Ramos (cell line): ENCODE results near the gene XXYLT1.

Experiments used
- in situ Hi-C: fragments of 300-500 bp; cut with MboI; formaldehyde crosslinking; loops from one replicate; pipeline ENCODE4 v1.14.3; 2022; ENCODE audit warnings: low sequenced_read_pairs; ENCODE audit not compliant: unreplicated experiment

XXYLT1 gene

DNA sequence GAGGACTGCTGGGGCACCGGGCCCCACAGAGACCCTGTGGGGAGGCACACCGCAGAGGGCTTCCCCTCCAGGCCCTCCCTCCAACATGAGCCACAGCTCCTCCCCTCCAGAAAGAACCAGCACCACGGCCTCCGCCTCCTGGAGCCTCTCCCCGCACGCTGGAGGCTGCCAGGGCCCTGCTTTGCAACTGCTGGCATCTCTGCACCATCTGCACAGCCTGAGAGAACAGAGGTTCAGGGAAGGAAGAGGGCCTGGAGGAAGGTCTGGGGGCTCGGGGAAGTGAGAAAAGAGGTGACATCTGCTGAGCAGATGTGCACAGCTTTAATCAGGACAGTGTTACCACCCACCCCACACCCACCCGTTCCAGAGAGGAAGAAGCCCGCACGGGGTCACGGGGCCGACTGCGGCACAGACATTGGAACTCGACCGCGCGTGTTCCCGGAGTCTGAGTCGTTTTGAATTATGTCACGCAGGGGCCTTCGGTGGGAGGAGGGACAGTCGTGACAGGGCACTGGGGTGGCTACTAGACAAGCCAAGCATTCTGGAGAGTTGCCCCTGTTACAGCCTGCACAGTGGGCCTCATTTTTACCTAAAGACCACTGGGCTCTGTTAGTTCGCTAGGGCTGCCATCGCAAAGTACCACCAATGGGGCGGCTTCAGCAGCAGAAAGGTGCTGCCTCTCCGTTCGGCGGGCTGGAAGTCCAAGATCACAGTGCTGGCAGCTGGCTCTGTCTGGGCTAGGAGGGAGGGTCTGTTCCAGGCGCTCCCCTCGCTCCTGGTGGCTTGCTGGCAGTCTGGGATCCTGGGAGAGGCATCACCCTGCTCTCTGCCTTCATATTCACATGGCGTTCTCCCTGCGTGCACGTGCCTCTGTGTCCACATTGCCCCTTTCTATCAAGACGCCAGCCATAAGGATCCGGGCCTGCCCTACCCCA is 194.8 kb downstream of the XXYLT1 start:
- in situ Hi-C loops = no loop called here

DNA sequence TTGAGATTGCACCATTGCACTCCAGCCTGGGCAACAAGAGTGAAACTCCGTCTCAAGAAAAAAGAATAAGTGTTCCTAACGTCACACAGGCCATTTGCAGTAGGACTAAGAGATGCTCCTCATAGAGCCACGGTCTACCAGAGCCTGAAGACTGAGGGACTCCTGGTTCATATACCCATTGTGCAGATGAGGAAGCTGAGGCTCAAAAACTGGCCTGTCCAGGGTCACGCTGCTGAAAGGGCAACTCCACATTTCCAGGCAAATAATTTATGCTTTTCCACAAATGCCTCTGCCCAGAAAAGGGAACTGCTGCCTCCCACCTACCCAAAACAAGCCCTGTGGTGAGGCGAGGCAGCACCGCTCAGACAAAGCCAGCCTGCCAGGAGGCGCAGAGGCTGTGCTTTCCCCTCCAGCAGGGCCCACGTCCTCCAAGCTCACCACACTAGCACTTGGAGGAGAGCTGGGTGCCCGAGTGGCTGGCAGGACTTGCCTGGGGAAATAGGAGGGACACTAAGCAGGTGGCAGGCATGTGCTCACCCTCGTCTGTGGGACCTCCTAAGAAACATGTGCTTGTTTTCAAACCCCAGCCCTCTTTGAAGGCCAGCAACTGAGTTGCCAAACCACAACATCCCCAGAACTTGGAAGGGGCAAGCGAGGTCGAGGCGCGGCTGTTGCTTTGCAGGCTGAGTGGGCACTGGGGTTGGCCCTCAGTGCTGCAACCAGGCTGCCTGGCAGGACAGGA is 195.6 kb downstream of the XXYLT1 start:
- in situ Hi-C loops = no loop called here

DNA sequence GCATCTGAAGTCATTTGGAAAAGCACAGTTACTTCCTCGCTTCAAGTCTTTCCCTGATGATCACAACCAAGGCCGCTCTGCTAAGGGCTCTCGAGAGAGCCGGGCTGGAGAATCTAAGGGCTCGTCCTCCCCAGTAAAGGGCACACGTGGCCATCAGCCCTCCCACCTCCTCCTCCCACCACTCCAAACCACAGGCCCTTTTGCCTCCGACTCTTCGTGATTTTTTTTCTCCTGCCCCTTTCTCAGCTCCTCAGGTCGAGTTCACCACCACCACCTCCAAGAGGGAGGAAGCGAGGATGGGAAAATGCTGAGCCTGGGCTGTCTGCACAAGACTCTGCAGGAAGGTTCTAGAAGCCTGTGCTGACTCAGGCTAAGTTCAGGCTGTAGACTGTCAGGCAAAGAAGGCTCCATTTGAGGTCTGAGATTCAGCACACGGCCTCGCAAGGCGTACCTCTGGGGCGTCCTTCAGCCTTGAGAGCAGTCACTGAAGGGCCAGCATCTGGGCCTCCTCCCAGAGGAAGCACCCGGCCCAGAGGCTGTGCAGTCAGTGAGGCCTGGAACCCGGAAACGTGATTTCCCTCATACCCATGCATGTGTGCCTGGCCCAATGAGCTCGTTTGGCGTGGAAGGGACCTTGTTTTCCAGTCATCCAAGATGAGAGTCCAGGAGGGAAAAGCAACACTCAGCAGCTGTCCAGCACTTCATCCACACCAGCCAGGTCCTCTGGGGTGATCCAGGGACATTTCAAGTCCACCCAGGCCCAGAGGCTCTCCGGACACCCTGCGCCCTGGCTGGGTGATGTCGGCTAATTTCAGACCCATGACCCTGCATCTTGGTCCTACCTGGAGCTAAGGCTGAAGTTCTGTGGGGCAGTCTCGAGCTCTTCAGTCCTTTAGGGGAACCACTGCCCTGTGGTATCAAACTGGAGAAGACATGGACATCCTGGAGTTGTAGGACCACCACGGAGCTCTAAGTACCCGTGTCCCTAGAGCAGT is 196.8 kb downstream of the XXYLT1 start:
- in situ Hi-C loops = no loop called here

DNA sequence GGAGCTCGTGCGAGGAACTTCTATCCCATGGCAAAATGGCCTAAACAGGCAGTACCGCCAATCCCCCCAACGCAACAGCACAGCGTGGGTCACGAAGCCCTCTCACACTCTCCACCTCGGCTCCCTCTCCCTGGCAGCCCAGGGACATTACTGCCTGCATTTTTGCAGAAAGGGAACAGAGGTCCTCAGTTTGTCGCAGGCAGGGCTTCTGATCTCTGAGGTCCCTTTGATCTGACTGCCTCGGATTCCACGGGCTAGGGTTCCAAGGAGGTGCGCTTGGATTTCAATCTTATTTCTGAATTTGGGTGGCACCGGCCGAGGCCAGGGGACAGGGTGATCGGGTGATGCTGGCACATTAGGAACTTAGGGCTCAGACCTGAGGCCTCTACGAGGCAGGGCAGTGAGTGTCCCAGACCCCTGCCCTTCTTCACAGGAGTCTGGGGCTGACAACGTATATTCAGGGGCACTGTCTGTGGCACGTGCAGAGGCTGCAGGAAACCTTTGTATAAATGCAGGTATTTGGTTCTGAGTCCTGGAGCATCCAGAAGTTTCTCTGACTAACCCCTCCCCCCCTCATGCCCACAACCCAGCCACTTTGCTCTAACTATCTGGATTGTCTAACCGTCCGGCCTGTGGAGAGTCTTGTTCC is 197.9 kb downstream of the XXYLT1 start:
- in situ Hi-C loops = no loop called here

DNA sequence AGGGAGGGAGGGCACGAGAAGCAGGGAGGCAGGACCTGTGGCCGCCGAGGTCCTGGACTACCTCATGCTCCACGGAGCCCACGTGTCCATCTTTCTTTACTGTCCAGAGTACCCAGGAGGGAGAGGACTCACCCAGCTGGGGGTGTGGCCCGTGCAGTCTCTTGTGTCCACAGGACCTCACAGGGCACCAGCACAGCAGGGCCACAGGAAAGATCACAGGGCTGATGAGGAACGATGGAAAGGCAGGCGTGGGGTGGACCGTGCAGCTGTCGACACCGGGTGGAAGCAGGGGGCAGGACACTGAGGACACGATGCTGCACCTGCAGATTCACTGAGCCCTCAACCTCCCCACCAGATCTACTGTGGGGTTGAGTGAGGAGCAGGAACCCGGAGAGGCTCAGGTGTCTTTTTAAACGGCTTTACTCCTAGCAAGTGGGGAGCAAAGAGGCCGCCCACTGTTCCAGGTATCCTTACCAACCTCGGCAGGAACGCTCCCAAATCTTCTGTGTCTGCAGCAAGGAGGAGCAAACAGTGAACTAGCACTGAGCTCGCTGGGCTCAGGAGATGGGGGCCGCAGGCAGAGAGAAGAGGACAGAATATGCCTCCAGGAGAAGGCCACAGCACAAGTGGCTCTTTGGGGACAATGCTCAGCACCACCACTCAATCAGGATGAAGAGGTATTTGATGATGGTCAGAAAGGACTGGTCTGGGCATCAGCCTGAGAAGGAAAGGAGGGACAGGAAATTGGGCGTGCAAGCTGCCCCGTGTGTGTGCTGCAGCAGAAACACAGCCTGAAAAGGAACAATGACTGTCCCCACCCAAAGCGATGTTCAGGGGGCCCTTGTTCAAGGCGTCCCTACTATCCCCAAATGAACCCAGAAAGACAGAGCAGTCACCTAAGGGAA is 198.8 kb downstream of the XXYLT1 start:
- in situ Hi-C loops = no loop called here

DNA sequence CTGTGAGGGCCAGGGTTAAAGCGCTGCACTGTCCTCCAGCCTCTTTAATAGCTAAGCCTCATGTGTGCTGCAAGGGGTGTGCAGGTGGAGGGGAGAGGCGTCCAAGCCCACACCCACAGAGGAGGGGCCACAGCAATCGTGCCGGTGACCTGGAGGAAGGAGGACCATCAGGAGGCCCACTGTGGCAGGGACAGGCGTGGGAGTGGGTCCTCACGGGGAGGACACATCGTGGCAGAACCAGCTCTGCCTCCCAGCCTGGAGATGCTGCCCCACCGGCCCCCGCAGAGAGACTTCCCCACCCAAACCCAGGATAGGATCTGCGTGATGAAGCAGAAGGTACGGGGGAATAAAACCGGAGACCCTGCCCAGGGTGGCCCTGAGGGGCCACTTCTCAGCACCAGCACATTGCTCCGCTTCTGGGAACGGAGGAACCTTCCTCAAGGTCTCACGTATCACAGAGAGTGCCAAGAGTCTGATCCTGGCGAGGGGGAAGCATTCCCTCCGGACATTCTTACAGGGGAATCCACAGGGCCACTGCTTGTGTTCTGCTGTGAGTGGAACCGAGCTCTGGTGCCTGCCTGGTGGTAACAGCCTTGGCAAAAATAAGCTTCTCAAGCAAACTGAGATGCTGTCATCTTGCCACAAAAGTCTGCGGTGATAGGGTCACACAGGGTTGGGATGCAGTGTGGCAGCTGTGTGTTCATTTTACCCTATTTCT is 199.8 kb downstream of the XXYLT1 start:
- in situ Hi-C loops = no loop called here

DNA sequence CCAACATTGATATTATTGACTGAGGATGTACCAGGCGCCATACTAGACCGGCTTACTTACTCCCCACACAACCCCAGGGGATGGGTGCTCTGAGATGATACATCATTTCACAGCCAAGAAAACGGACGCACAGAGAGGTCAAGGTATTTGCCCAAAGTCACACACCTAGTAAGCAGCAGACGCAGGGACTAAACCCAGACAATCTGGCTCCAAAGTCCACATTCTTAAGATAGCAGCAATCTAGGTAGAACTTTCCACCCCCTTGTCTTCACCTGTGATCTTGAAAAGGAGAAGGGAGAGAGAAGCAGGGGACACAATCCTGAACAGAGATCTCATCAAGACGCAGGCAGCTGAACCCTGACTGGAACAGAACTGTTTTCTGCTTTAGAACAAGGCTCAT is 200.6 kb downstream of the XXYLT1 start:
- in situ Hi-C loops = no loop called here

DNA sequence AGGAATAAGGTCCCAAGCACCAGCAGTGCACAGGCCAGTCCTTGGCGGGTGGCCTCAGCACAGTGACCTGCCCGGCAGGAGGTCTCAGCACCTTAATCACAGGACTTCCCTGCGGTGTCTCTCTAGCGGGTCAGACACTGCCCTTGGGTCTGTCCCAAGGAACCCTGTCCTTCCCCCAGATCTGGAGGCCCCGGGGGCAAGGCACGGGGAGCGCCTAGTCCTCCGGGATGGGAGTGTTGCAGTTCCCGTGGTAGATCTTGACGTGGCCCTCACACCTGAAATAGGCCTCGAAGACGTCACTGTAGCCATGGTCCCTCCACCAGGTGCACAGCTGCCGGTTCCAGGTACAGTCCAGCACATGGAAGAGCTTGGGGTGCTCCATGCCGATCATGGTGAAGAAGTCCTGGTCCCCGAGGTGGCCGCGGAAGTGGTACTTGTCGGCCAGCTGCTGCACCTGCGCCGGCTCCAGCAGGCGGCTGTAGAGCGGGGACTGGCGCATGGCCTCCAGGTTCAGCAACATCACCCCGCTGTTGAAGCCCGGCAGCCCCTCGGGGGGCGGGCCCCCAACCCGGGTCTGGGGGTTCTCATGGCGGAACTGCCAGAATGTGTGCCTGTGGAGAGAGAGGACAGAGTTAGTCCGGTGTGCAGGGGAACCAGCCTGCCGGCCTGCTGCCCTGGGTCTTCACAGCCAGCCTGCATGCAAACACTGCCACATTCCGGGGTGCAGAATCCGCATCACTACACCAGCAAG is 201.3 kb downstream of the XXYLT1 start:
- in situ Hi-C loops = no loop called here

DNA sequence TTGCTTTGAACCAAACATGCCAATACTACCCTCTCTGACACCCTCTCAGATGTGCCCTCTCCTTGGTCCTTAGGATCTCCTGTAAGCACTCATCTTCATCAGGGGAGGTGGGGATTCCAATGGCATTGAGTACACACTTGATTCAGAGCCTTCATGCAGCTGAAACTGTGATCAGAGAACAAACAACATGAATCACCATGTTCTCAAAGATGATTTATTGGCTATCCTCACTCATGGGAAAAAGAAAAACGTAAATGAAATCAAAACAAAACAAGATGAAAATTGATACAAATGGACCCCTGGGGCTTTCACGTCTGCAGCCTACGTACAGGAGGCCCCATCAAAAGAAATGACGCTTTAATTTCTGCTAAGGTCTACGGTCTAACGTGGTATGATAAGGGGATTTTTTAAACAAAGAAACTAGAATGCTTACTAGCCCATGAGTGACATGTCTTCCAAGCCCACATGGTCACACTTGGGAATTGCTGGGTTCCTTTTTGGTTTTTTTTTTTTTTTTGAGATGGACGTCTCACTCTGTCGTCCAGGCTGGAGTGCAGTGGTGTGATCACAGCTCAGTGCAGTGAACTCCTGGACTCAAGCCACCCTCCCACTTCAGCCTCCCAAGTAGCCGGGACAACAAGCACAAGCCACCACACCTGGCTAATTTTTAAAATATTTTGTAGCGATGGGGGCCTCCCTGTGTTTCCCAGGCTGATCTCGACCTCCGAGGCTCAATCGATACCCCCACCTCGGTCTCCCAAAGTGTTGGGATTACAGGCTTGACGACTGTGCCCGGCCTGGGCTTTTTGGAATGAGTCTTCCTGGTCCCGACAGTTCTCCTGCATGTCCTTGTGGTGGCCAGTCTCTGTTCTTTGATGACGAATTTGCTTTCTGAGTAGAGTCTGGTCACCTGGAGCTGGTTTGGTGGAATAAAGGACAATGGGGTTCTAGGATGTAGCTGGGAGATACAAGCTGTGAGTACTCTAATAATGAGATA is 202.6 kb downstream of the XXYLT1 start:
- in situ Hi-C loops = no loop called here

DNA sequence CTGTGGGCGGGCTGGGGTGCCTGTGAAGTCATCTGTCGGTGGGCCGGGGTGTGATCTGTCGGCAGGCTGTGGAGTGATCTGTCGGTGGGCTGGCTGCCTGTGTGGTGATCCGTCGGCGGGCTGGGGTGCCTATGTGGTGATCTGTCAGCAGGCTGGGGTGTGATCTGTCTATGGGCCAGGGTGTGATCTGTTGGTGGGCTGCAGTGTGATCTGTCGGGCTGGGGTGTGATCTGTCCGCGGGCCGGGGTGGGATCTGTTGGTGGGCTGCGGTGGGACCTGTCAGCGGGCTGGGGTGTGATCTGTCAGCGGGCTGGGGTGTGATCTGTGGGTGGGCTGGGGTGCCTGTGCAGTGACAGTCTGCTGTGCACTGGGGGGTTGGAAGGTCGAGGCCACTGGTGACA is 204.5 kb downstream of the XXYLT1 start:
- in situ Hi-C loops = no loop called here

DNA sequence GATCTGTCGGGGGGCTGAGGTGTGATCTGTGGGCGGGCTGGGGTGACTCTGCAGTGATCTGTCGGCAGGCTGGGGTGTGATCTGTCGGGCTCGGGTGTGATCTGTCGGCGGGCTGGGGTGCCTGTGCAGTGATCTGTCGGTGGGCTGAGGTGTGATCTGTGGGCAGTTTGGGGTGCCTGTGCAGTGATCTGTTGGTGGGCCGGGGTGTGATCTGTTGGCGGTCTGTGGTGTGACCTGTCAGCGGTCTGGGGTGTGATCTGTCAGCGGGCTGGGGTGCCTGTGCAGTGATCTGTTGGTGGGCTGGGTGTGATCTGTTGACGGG is 205.1 kb downstream of the XXYLT1 start:
- in situ Hi-C loops = no loop called here

DNA sequence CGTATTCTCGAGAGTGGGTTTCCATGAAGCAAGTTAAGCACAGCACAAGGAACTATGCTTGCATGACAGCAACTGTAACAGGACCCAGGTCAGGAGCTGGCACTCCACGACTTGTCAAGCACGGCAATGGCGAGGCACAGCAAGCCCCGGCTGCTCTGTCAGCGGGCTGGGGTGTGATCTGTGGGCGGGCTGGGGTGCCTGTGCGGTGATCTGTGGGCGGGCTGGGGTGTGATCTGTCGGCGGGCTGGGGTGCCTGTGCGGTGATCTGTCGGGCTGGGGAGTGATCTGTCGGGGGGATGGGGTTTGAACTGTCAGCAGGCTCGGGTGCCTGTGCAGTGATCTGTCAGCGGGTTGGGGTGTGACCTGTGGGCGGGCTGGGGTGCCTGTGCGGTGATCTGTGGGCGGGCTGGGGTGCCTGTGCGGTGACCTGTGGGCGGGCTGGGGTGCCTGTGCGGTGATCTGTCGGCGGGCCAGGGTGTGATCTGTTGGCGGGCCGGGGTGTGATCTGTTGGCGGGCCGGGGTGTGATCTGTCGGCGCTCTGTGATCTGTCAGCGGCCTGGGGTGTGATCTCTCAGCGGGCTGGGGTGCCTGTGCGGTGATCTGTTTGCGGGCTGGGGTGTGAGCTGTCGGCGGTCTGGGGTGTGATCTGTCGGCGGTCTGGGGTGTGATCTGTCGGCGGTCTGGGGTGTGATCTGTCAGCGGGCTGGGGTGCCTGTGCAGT is 205.7 kb downstream of the XXYLT1 start:
- in situ Hi-C loops = no loop called here

DNA sequence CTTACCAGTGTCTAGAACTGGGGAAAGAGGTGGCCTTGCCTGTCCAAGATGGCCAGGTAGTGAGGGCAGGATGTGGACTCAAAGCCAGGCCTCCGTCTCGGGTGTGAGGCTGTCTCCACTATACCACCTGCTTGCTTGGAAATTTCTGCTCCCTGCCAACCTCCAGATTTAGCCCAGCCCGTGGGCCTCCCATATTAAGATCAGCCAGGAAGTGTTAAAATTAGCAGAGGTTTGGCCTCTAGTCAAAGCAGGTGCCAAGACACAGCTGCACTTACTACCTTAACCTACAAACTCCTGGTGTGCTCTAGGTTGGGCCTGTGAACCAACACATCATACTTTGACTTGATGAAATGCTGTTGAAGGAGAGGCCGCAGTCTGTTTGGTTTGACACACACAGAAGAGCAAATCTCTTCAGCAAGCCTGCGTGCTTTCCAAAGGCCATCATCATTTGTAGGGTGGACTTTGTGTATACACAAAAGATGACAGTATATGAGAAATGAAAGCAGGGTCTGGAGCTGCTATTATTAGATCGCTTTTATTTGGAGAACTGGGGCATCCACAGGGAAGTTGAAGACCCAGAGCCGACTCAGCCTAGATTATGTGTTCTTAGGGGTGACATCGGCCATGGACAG is 206.5 kb downstream of the XXYLT1 start:
- in situ Hi-C loops = no loop called here

DNA sequence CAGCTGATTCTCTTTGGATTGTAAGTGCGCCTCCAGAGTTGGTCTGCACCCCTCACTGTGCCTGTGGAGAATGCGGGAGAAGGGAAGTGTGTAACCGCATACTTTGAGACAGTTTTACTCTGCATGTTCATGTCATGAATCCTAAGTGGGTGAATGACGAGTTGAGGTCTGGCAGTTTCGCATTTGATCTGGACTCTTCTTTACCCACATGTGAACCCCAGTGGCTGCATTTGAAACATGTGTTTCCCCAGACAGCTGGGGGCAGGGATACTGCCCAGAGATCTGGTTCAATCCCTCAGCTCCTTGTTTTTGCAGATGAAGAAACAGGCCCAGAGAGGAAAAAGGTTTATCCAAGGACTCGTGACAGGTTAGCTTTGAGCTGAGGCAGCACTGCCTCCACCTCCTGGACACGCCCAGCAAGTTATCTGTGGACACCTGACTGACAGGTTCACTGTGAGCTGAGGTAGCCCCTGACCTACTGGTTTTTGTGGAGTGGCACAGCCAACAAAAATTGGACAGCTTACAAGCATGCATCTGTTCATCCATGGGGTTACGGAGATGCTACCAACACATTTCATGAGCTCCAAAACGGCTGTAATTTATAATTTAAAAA is 207.3 kb downstream of the XXYLT1 start:
- in situ Hi-C loops = no loop called here
